ENCODE data around the gene GNG12. TPM values are rescaled to one million over a fixed set of nuclear protein-coding genes. Genes with fewer than 3 reads are reported as not detected.

The GNG12 gene
- total RNA-seq, 1 experiment from 2014 or later, result 23.7 TPM

- Mint-ChIP-seq H3K36me3 (no peaks in the 10 kb centered on the region), H3K27me3 (ENCODE audit: low read depth) (no peaks in the 10 kb centered on the region), H3K9me3 (no peaks in the 10 kb centered on the region), H3K4me3 (no peak overlapping the region), H3K4me1 (peaks cover 29% of the 10 kb centered on the region), H3K27ac (no peak overlapping the region)
- ChIA-PET POLR2A (no interaction called here), CTCF (interaction anchor here (2.0 kb wide), 1 partner anchor 21 kb away, joined by 11 read pairs; no protein-coding TSS in a partner anchor)
- DNase-seq (ENCODE audit: low spot score) (no peak), ATAC-seq (no peak)
- TF ChIP-seq ATF1 (CRISPR knock-in tag; IDR thresholded peaks at IDR 0.05) (no peak), GTF2I (CRISPR knock-in tag; conservative IDR thresholded peaks at IDR 0.05) (no peak), TEAD4 (CRISPR knock-in tag; IDR thresholded peaks at IDR 0.05) (no peak), CDX4 (CRISPR knock-in tag; IDR thresholded peaks at IDR 0.05; ENCODE audit: borderline replicate concordance) (no peak), SP1 (CRISPR knock-in tag; conservative IDR thresholded peaks at IDR 0.05) (no peak), CREM (CRISPR knock-in tag; IDR thresholded peaks at IDR 0.05) (no peak), E2F1 (CRISPR knock-in tag; IDR thresholded peaks at IDR 0.05) (no peak), CBFB (CRISPR knock-in tag; IDR thresholded peaks at IDR 0.05; ENCODE audit: low read depth) (no peak), ETV6 (CRISPR knock-in tag; IDR thresholded peaks at IDR 0.05) (no peak)
These were observed 45.5 kb downstream of the GNG12 start for GRCh38 chr1:67787746-67788145.

DNA sequence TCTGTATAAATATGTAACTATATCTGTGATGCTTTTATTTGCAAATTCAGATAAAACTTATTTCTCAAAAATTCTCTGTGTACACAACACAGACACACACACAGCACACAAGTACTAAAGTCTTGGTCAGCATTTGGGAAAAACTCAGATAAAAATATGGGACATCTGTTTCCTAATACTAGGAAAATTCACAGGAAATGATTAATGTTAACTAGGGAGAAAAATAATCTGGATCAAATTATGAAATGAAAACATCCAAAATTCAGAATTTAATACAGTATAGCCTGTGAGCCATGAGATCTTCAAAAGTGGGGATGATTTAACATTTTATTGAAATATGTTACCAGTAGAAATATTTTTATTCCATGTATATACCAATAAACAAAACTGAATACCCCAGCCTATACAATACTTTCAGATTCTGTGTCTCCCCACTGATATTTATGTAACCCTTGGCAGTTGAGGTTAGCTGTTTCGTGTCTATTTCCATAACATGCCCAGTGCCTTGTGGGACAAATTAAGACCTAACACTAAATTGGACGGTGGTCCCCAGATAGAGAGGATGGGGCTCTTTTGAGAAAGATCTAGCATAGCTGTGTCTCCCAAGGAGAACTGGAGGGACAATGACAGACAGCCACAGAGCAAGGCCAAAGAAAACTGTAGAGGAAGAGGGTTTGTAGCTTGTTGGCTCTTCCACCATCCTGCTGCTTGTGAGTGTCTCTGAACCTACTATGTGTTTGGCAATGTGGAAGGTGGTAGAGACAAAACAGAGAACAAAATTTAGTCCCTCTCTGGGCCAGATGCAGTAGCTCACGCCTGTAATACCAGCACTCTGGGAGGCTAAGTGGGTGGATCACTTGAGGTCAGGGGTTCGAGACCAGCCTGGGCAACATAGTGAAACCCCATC is 47.2 kb downstream of the GNG12 start:
- TF ChIP-seq, protein P1, sequence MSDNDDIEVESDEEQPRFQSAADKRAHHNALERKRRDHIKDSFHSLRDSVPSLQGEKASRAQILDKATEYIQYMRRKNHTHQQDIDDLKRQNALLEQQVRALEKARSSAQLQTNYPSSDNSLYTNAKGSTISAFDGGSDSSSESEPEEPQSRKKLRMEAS (CRISPR knock-in tag; IDR thresholded peaks at IDR 0.05), result no peak
- H3K27me3 Mint-ChIP-seq (ENCODE audit: low read depth), result no peaks in the 10 kb centered on the region
- DNase-seq (ENCODE audit: low spot score) (no peak), ATAC-seq (no peak)
- no peak overlapping the region for H3K4me3 Mint-ChIP-seq
- H3K27ac Mint-ChIP-seq, result no peak overlapping the region
- peaks cover 12% of the 10 kb centered on the region for H3K4me1 Mint-ChIP-seq
- no peaks in the 10 kb centered on the region for H3K36me3 Mint-ChIP-seq
- ChIA-PET POLR2A (no interaction called here), CTCF (interaction anchor here (1.4 to 2.0 kb wide), 2 partner anchors 15 to 20 kb away, joined by 6 to 11 read pairs; no protein-coding TSS in a partner anchor)
- no peaks in the 10 kb centered on the region for H3K9me3 Mint-ChIP-seq

GRCh38 chr1:67784545-67785186 is 48.6 kb downstream of the GNG12 start:
- no peaks in the 10 kb centered on the region for H3K27me3 Mint-ChIP-seq (ENCODE audit: low read depth)
- H3K4me3 Mint-ChIP-seq, result no peak overlapping the region
- ATAC-seq (no peak), DNase-seq (ENCODE audit: low spot score) (no peak)
- ChIA-PET CTCF (interaction anchor here (0.7 kb wide), 1 partner anchor 84 kb away, joined by 5 read pairs; no protein-coding TSS in a partner anchor), POLR2A (no interaction called here)
- H3K9me3 Mint-ChIP-seq, result no peaks in the 10 kb centered on the region
- H3K27ac Mint-ChIP-seq, result peak overlapping the region; percentile 11; the same call in 1 of the 2 replicates
- peaks cover 7% of the 10 kb centered on the region; the same call in 1 of the 2 replicates for H3K4me1 Mint-ChIP-seq
- no peaks in the 10 kb centered on the region for H3K36me3 Mint-ChIP-seq
- TF ChIP-seq GABPB1 (CRISPR knock-in tag; IDR thresholded peaks at IDR 0.05) (no peak), AFF4 (CRISPR knock-in tag; IDR thresholded peaks at IDR 0.05; ENCODE audit: borderline replicate concordance) (no peak), ZNF121 (CRISPR knock-in tag; IDR thresholded peaks at IDR 0.05) (no peak), ATF3 (CRISPR knock-in tag; conservative IDR thresholded peaks at IDR 0.05) (no peak), E2F5 (CRISPR knock-in tag; IDR thresholded peaks at IDR 0.05) (no peak), TEAD1 (CRISPR knock-in tag; IDR thresholded peaks at IDR 0.05) (no peak), STAT6 (CRISPR knock-in tag; conservative IDR thresholded peaks at IDR 0.05; ENCODE audit: low read depth) (no peak)
- TF ChIP-seq, protein P2, sequence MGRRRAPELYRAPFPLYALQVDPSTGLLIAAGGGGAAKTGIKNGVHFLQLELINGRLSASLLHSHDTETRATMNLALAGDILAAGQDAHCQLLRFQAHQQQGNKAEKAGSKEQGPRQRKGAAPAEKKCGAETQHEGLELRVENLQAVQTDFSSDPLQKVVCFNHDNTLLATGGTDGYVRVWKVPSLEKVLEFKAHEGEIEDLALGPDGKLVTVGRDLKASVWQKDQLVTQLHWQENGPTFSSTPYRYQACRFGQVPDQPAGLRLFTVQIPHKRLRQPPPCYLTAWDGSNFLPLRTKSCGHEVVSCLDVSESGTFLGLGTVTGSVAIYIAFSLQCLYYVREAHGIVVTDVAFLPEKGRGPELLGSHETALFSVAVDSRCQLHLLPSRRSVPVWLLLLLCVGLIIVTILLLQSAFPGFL (CRISPR knock-in tag; IDR thresholded peaks at IDR 0.05; ENCODE audit: borderline replicate concordance), result no peak
